Testis (tissue), 3 donors: ENCODE measurements around the gene FUT8. TPM values are rescaled to one million over a fixed set of nuclear protein-coding genes. Genes with fewer than 3 reads are reported as not detected.

Source experiments
- DNase-seq: peaks from one replicate; pipeline ENCODE4 v3.0.0-alpha.2; 2019
- H3K27ac ChIP-seq, 2 donors: fragments of 200-600 bp; sonication (generic); one replicate each; pipeline ENCODE4 v1.5.1; 2019
- H3K27me3 ChIP-seq: fragments of 200-600 bp; sonication (generic); one replicate; pipeline ENCODE4 v1.5.1; 2019
- H3K36me3 ChIP-seq: fragments of 200-600 bp; sonication (generic); one replicate; pipeline ENCODE4 v1.5.1; 2017; ENCODE audit warnings: low read depth; ENCODE audit errors: missing control alignments
- H3K4me1 ChIP-seq: fragments of 200-600 bp; sonication (generic); one replicate; pipeline ENCODE4 v1.5.1; 2019
- H3K4me3 ChIP-seq, 2 donors: fragments of 200-600 bp; sonication (generic); one replicate each; pipeline ENCODE4 v1.5.1; 2017 to 2019
- H3K9me3 ChIP-seq: fragments of 200-600 bp; sonication (generic); one replicate; pipeline ENCODE4 v1.5.1; 2017
- CTCF ChIP-seq, 3 experiments: fragments of 450-650 bp in 2 of 3; fragments of 200-600 bp in 1 of 3; sonication (generic) in 1 of 3; IDR thresholded peaks; one replicate each; pipeline ENCODE4 v1.5.1; 2016 to 2019; ENCODE audit warnings: antibody characterized with exemption in 3 of 3, mild to moderate bottlenecking in 2 of 3, moderate library complexity in 1 of 3
- POLR2A ChIP-seq: fragments of 450-650 bp; IDR thresholded peaks from one replicate; pipeline ENCODE4 v1.6.1; 2017; ENCODE audit warnings: antibody characterized with exemption, mild to moderate bottlenecking, moderate library complexity
- WGBS, 2 donors: methylation state at CpG; one replicate each; pipeline ENCODE4 v1.1.5; 2018; 5-methylcytosine and 5-hydroxymethylcytosine counted together
- intact Hi-C: fragments of 100-400 bp; cut with DNase I; formaldehyde crosslinking; loops from one replicate; pipeline ENCODE4 v1.15.1; 2023; ENCODE audit warnings: low total_unique reads
- polyA plus RNA-seq: library from polyadenylated mRNA; stranded (reverse); fragments of 350-450 nt; fragmentation: Illumina TruSeq; extraction: RNeasy Lipid Tissue Mini Kit (QIAGEN cat#74804); gene quantifications from one replicate; pipeline ENCODE4 v1.2.3, GENCODE V29; 2014; ENCODE audit warnings: low read depth, low replicate concordance; ENCODE audit not compliant: insufficient read depth
- total RNA-seq, 2 donors: library from RNA; depleted of rRNA; stranded (reverse); fragments of >200 nt; gene quantifications; one replicate each; pipeline ENCODE4 v1.2.3, GENCODE V29; 2016

The FUT8 gene
- total and polyA plus RNA-seq, 3 donors from 2014 or later: 47.1 to 68.3 (median 58.7) TPM

- H3K27ac ChIP-seq: no peak overlapping the region
- 86 to 88% methylated on average over 3 of the region's 3 CpGs for WGBS, 2 donors
- H3K36me3 ChIP-seq: no peaks in the 10 kb centered on the region
- H3K4me3 ChIP-seq: no peak overlapping the region
- intact Hi-C loops: no loop called here
- no peaks in the 10 kb centered on the region for H3K9me3 ChIP-seq
- no peaks in the 10 kb centered on the region for H3K4me1 ChIP-seq
- TF ChIP-seq CTCF (IDR thresholded peaks at IDR 0.05): no peak
- TF ChIP-seq POLR2A: no peak
- DNase-seq: no peak
- no peaks in the 10 kb centered on the region for H3K27me3 ChIP-seq
Measured at GRCh38 chr14:65756880-65757279, 344.4 kb downstream of the FUT8 start.

- intact Hi-C loops: no loop called here
- Histone ChIP-seq H3K4me3 (no peak overlapping the region), H3K9me3 (no peaks in the 10 kb centered on the region), H3K4me1 (no peaks in the 10 kb centered on the region), H3K27ac (no peak overlapping the region), H3K27me3 (no peaks in the 10 kb centered on the region), H3K36me3 (no peaks in the 10 kb centered on the region)
- WGBS, 2 donors: 60 to 72% methylated on average over 2 of the region's 2 CpGs
- DNase-seq: no peak
- TF ChIP-seq POLR2A (no peak), CTCF (IDR thresholded peaks at IDR 0.05) (no peak)
Measured at GRCh38 chr14:65769151-65769550, 356.6 kb downstream of the FUT8 start.

GRCh38 chr14:65770681-65771080 lies 358.2 kb downstream of the FUT8 start:
- TF ChIP-seq POLR2A: no peak
- TF ChIP-seq CTCF (IDR thresholded peaks at IDR 0.05): no peak
- DNase-seq: no peak
- Histone ChIP-seq H3K27me3 (no peaks in the 10 kb centered on the region), H3K4me3 (no peak overlapping the region), H3K27ac (no peak overlapping the region), H3K9me3 (no peaks in the 10 kb centered on the region), H3K36me3 (no peaks in the 10 kb centered on the region), H3K4me1 (no peaks in the 10 kb centered on the region)
- WGBS, 2 donors: 84 to 86% methylated on average over 5 of the region's 5 CpGs
- intact Hi-C loops: no loop called here

GRCh38 chr14:65771271-65771670 lies 358.7 kb downstream of the FUT8 start:
- Histone ChIP-seq H3K27me3 (no peaks in the 10 kb centered on the region), H3K9me3 (no peaks in the 10 kb centered on the region), H3K27ac (no peak overlapping the region), H3K36me3 (no peaks in the 10 kb centered on the region), H3K4me3 (no peak overlapping the region), H3K4me1 (no peaks in the 10 kb centered on the region)
- DNase-seq: no peak
- intact Hi-C loops: no loop called here
- TF ChIP-seq POLR2A (no peak), CTCF (IDR thresholded peaks at IDR 0.05) (no peak)
- 94 to 97% methylated on average over 3 of the region's 3 CpGs for WGBS, 2 donors

- Histone ChIP-seq H3K9me3 (no peaks in the 10 kb centered on the region), H3K27ac (no peak overlapping the region), H3K36me3 (no peaks in the 10 kb centered on the region), H3K27me3 (no peaks in the 10 kb centered on the region), H3K4me3 (no peak overlapping the region), H3K4me1 (no peaks in the 10 kb centered on the region)
- WGBS, 2 donors: 70 to 84% methylated on average over 8 of the region's 8 CpGs
- DNase-seq: no peak
- intact Hi-C loops: no loop called here
- no peak for TF ChIP-seq CTCF (IDR thresholded peaks at IDR 0.05)
- no peak for TF ChIP-seq POLR2A
Measured at GRCh38 chr14:65772466-65772865, 359.9 kb downstream of the FUT8 start.
